Adrenal gland (tissue), 5 donors: ENCODE data around the gene SATB1.

Experiments
- CTCF ChIP-seq, 6 experiments: fragments of 450-650 bp in 4 of 6; fragments of 200-600 bp in 2 of 6; sonication (generic) in 1 of 6; IDR thresholded peaks; 1 replicate in 5 of 6; 2 replicates in 1 of 6; pipeline versions ENCODE4 v1.5.1 to v1.8.0; 2016 to 2021; ENCODE audit warnings: antibody characterized with exemption in 6 of 6, mild to moderate bottlenecking in 2 of 6, moderate library complexity in 1 of 6
- POLR2A ChIP-seq, 2 donors: fragments of 450-650 bp; IDR thresholded peaks; one replicate each; pipeline ENCODE4 v1.6.1; 2017; ENCODE audit warnings: antibody characterized with exemption in 2 of 2, mild to moderate bottlenecking in 2 of 2, moderate library complexity in 1 of 2
- donor health status: DM: no; HTN: no; CAD: no.

GRCh38 chr3:18411541-18411940 is 13.6 kb downstream of the SATB1 start:
- TF ChIP-seq CTCF (IDR thresholded peaks at IDR 0.05) (no peak), POLR2A (IDR thresholded peaks at IDR 0.05) (no peak)
